ENCODE measurements around the gene NECTIN1.

The NECTIN1 gene

GRCh38 chr11:119629834-119630624, 99.0 kb downstream of the NECTIN1 start:
- Histone ChIP-seq H3K4me2 (ENCODE audit: low read length) (no peak overlapping the region), H3K9me2 (replicated peaks; ENCODE audit: control insufficient read depth, low read length) (no peaks in the 10 kb centered on the region), H3K79me2 (ENCODE audit: control insufficient read depth, low read length) (no peaks in the 10 kb centered on the region), H3K9me3 (ENCODE audit: control insufficient read depth, insufficient read depth, low read length) (no peaks in the 10 kb centered on the region), H4K20me1 (ENCODE audit: control insufficient read depth, insufficient read depth, low read depth, low read length) (no peaks in the 10 kb centered on the region), H3K36me3 (ENCODE audit: control insufficient read depth, low read length) (no peaks in the 10 kb centered on the region), H3K27ac (ENCODE audit: low read depth, low read length) (no peak overlapping the region), H3K27me3 (ENCODE audit: control insufficient read depth, low read length) (0 out of 2 replicates have a peak, but pooled peaks cover 4% of the 10 kb centered on the region), H3K4me1 (ENCODE audit: control insufficient read depth, low read length) (no peaks in the 10 kb centered on the region), H3K4me3 (ENCODE audit: low read length) (no peak overlapping the region), H3F3A (ENCODE audit: control insufficient read depth, insufficient read depth) (no peaks in the 10 kb centered on the region)
- TF ChIP-seq CTCF (IDR thresholded peaks at IDR 0.05; ENCODE audit: low read depth, low read length, poor library complexity, severe bottlenecking) (no peak), EZH2phosphoT487 (IDR thresholded peaks at IDR 0.05; ENCODE audit: borderline replicate concordance, low read length) (no peak)

- no peaks in the 10 kb centered on the region for H3K36me3 ChIP-seq (ENCODE audit: control insufficient read depth, low read length)
- no peaks in the 10 kb centered on the region for H3K9me2 ChIP-seq (replicated peaks; ENCODE audit: control insufficient read depth, low read length)
- no peaks in the 10 kb centered on the region for H3K9me3 ChIP-seq (ENCODE audit: control insufficient read depth, insufficient read depth, low read length)
- no peak overlapping the region for H3K27ac ChIP-seq (ENCODE audit: low read depth, low read length)
- no peaks in the 10 kb centered on the region for H4K20me1 ChIP-seq (ENCODE audit: control insufficient read depth, insufficient read depth, low read depth, low read length)
- H3K27me3 ChIP-seq (ENCODE audit: control insufficient read depth, low read length), result 0 out of 2 replicates have a peak, but pooled peaks cover 4% of the 10 kb centered on the region
- no peak overlapping the region for H3K4me3 ChIP-seq (ENCODE audit: low read length)
- TF ChIP-seq EZH2phosphoT487 (IDR thresholded peaks at IDR 0.05; ENCODE audit: borderline replicate concordance, low read length) (no peak), CTCF (IDR thresholded peaks at IDR 0.05; ENCODE audit: low read depth, low read length, poor library complexity, severe bottlenecking) (no peak)
- no peaks in the 10 kb centered on the region for H3K4me1 ChIP-seq (ENCODE audit: control insufficient read depth, low read length)
- no peaks in the 10 kb centered on the region for H3F3A ChIP-seq (ENCODE audit: control insufficient read depth, insufficient read depth)
- no peak overlapping the region for H3K4me2 ChIP-seq (ENCODE audit: low read length)
- no peaks in the 10 kb centered on the region for H3K79me2 ChIP-seq (ENCODE audit: control insufficient read depth, low read length)
Measured at GRCh38 chr11:119629085-119629484, 99.9 kb downstream of the NECTIN1 start.

- Histone ChIP-seq H3K4me1 (ENCODE audit: control insufficient read depth, low read length) (no peaks in the 10 kb centered on the region), H4K20me1 (ENCODE audit: control insufficient read depth, insufficient read depth, low read depth, low read length) (no peaks in the 10 kb centered on the region), H3K4me2 (ENCODE audit: low read length) (no peak overlapping the region), H3K27ac (ENCODE audit: low read depth, low read length) (no peak overlapping the region), H3K9me2 (replicated peaks; ENCODE audit: control insufficient read depth, low read length) (no peaks in the 10 kb centered on the region), H3F3A (ENCODE audit: control insufficient read depth, insufficient read depth) (no peaks in the 10 kb centered on the region), H3K79me2 (ENCODE audit: control insufficient read depth, low read length) (no peaks in the 10 kb centered on the region), H3K27me3 (ENCODE audit: control insufficient read depth, low read length) (0 out of 2 replicates have a peak, but pooled peaks cover 4% of the 10 kb centered on the region), H3K36me3 (ENCODE audit: control insufficient read depth, low read length) (no peaks in the 10 kb centered on the region), H3K9me3 (ENCODE audit: control insufficient read depth, insufficient read depth, low read length) (no peaks in the 10 kb centered on the region), H3K4me3 (ENCODE audit: low read length) (no peak overlapping the region)
- TF ChIP-seq EZH2phosphoT487 (IDR thresholded peaks at IDR 0.05; ENCODE audit: borderline replicate concordance, low read length) (no peak), CTCF (IDR thresholded peaks at IDR 0.05; ENCODE audit: low read depth, low read length, poor library complexity, severe bottlenecking) (no peak)
Measured at GRCh38 chr11:119627286-119627685, 101.7 kb downstream of the NECTIN1 start.

Measured in DOHH2 (cell line).